ENCODE results near the gene MAPK8IP1.

GRCh38 chr11:45869551-45869950 is 15.9 kb upstream of the MAPK8IP1 start:
- no peak for TF ChIP-seq CTCF (IDR thresholded peaks at IDR 0.05)
- TF ChIP-seq POLR2A (IDR thresholded peaks at IDR 0.05) = no peak

Data from adrenal gland (tissue), 5 donors.